Stimulated activated CD4-positive, alpha-beta T cell treated with anti-CD3 and anti-CD28 coated beads, Interleukin-4, amount 100 ng/mL, for 1 hour (primary cell): ENCODE data around the gene HEY2.
"Not testable (repeated sequence)": the region's sequence is repeated elsewhere in the genome, so short reads cannot be mapped to it uniquely, and the experiment has no call there.

Source experiments
- DNase-seq: peaks from one replicate; pipeline ENCODE4 v3.0.0-alpha.2; 2020

Gene HEY2

DNA sequence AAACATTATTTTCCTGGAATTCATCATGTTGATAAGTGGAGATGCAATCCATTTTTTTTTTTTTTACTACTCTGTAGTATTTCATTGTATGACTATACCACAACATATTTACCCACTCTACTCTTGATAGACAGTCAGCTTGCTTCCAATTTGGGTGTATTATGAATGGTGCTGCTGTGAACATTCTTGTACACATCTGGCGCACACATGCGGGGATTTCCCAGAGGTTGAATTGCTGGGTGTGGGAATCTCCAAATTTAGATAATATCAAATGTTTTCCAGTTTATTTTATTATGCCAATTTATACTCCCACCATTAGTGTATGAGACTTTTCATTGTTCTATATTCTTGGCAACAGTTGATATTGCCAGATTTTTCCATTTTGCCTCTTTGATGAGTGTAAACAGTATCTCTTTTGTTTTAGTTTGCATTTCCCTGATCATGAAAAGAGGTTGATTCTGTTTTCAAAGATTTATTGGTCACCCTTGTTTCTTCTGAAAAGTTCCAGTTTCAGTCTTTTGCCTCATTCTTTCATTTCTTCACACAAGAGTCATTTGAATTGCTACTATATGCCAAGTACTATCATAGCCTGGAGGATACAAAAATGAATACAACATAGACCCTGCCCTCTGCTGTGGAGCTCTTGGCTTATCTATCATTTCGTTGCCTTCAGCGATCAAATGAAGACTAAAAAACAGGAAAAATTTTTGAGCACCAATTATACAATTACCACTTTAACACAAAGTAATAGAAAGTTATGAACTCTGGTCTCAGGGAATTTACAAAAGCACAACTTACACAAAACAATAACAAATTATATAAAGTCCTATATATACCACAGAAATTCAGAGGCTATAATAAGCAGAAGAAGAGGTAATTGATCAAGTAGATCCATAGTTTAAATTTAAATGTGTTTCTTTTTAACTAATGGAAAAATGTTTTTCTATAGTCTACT, 24.2 kb downstream of the HEY2 start:
- no peak for DNase-seq

GRCh38 chr6:125776107-125776826, 26.8 kb downstream of the HEY2 start:
- DNase-seq = not testable (repeated sequence)

DNA sequence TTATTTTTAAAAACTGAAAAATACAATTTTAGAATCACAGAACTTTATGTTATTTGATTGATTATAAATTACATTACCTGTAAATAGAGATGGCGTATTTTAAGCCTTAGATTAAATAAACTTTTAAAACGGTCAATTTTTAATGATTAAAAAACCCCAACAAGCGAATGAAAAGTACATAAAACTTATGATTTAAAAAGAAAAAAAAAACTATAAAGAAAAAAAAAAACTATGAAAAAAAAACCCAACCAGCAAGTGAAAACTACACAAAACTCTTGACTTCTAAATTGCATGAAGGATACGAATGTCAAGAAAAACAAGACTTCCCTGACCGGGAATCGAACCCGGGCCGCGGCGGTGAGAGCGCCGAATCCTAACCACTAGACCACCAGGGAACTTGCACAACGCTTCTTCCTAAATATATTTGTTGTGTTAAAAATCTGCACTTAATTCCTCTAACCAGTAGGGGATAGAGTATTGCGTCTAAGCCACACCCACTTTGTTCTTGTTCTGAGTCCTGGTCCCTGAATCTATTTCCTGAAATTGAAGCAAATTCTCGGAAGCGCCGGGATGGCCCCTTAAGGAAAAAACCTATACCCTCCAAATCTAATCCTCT, 30.6 kb downstream of the HEY2 start:
- DNase-seq = peak; percentile 84

- peak; percentile 55 for DNase-seq
Observed at GRCh38 chr6:125780540-125781313, 31.3 kb downstream of the HEY2 start.

DNA sequence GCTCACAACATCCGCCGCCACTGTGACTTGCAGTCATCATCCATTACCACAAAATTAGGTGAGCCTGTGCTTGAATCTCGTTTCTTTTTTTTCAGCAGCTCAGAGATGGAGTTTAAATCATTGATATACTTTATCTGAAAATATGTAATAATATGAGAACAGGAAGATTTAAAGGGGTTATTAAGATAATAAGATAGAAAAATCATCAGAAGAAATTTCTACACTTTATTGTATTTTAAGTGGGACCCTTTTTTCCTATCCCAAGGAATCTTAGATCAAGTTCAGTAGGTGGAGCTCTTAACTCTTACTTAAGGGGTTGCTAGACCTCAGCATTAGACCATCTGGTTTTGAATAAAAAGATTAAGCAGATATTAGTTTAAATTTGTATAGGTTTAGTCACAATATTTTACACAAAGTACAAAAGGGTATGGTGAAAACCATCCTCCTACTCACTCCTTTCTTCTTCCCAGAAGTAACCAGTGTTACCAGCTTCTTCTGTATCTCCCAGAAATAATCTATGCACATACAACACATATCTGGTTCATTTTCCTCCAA, 32.0 kb downstream of the HEY2 start:
- DNase-seq = peak; percentile 48

GRCh38 chr6:125784365-125784764, 34.9 kb downstream of the HEY2 start:
- no peak for DNase-seq

- DNase-seq = no peak
Observed at GRCh38 chr6:125787791-125788190, 38.4 kb downstream of the HEY2 start.

DNA sequence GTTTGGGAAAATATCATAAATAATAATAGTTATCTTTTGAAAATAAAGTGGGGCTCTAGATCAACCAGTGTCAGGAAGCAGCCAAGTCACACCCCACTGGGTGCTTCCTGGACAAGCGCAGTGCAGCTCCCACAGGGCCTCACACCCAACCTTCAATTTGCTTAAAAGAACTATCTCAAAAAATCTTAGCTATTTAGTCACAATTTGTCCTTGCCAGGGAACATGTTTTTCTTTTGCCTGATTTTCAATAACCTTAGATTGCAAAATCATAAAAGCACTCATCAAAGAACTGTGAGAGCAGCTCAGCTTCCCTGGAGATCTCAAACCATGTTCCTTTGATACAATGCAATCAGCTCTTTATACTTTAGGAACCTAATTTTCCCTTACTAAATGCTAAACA, 39.7 kb downstream of the HEY2 start:
- no peak for DNase-seq

GRCh38 chr6:125789576-125790357, 40.3 kb downstream of the HEY2 start:
- peak; percentile 37 for DNase-seq

DNA sequence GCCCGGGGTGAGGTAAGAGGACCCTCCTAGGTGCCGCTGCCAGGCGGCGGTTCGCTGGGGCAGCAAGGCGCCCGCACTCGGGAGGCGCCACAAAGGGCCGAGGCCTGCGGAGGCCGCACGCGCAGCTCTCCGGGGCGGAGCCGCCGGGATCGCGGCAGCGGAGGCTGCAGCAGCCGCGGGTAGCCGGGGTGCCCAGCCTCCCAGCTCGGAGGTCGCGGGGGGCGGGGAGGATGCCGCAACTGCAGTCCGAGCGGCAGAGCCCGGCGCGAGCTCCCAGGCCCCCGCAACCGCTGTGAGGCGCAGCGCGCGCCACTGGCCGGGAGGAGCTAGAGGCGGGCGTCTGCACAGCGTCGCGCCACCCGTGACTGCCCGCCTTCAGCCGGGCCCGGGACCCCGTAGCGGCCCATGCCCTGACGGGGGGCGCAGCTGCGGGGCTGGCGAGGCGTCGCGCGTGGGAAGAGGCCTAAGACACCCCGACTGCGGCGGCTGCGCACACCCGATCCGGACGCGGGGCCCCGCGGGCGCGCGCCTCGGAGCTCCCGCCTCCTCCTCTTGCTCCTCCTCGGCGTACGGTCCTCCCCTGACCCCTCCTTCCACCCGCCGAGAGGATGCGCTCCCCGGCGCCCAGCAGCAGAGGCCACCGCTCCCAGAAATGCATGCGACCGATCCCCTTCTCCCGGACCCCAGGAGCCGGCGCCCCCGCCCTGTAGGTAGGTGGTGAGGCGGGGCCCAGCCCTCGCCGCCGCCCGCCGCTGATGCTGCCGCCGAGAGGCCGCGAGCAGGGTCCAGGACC, 41.1 kb downstream of the HEY2 start, which contains the start of gene NCOA7:
TSS of gene NCOA7 (plus strand) at position 603 of the 793 bp plus-strand sequence. CDS start 24,395 bp downstream, outside the sequence.
- peak; percentile 73 for DNase-seq

- DNase-seq = peak; percentile 37
Observed at GRCh38 chr6:125791151-125791819, 41.9 kb downstream of the HEY2 start.

GRCh38 chr6:125791820-125792165, 42.4 kb downstream of the HEY2 start:
- no peak for DNase-seq

DNA sequence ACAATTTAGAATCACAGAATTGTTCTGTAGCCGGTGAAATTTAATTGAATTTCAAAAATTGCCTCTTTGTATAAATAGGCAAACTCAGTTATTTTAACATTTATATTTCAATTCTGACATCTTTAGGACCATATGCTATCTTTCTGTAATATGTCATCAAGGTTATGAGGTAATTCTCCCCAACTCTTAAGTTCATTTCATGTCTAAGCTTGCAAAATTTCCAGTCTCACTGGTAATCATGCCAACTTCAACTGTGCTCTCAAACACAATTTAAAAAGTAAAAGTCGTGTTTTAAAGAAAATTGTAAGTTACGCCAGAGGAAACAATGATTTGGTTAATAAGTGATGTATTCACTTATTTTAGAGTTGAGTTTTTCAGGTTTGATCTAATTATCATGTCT, 42.7 kb downstream of the HEY2 start:
- DNase-seq = no peak

- no peak for DNase-seq
Observed at GRCh38 chr6:125792680-125793079, 43.2 kb downstream of the HEY2 start.

- DNase-seq = no peak
Observed at GRCh38 chr6:125793280-125793679, 43.8 kb downstream of the HEY2 start.

- no peak for DNase-seq
Observed at GRCh38 chr6:125793863-125794262, 44.4 kb downstream of the HEY2 start.

- no peak for DNase-seq
Observed at GRCh38 chr6:125794342-125795137, 45.1 kb downstream of the HEY2 start.

DNA sequence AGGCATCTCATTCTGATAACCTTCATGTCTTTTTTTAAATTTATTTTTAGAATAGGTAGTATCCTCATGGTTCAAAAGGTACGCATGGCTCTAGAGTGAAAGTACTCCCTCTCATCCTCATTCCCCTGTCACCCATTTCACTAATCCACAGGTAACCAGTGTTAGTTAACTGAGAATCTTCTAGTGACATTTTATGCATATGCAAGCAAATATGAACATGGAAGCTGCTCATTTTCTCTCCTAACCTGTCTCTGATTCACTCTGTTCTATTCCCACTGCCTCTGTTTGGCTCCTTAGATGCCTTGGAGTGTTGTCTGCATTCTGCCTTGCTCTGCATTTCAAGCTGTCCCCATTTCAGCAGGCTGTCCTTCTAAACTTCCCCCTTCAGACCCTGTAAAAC, 45.9 kb downstream of the HEY2 start:
- no peak for DNase-seq
